D721Med (cell line): ENCODE measurements around the gene RCCD1.

ENCODE experiments used
- DNase-seq: peaks from one replicate; pipeline ENCODE4 v3.0.0; 2011; ENCODE audit warnings: low spot score; ENCODE audit not compliant: insufficient read length
- FAIRE-seq: peaks from 2 replicates; lab custom pipeline; 2011; peaks lifted over from hg19 to GRCh38; lab: Jason Lieb, UNC
- TF ChIP-seq, protein P1 (sequence below): IDR thresholded peaks from 2 replicates; pipeline ENCODE4 v1.5.1; 2012; ENCODE audit warnings: mild to moderate bottlenecking, control low read depth; ENCODE audit not compliant: insufficient read depth; ENCODE audit errors: missing control alignments

Gene RCCD1

DNA sequence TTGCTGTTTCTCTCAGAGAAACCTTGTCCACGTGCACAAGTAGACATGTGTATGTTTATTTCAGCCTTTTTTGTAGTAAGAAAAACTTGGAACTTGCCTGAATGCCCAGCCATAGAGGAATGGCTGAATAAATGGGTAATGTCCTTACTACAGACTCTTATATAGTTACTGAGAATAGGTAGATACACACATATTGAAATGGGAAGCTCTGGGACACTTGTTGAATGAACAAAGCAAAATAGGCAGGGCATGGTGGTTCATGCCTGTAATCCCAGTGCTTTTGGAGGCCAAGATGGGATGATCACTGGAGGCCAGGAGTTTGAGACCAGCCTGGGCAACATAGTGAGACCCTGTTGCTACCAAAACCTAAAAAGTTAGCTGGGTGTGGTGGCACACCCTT, 17.9 kb upstream of the RCCD1 start:
- no peak for DNase-seq
- FAIRE-seq = no peak
- TF ChIP-seq, protein P1, sequence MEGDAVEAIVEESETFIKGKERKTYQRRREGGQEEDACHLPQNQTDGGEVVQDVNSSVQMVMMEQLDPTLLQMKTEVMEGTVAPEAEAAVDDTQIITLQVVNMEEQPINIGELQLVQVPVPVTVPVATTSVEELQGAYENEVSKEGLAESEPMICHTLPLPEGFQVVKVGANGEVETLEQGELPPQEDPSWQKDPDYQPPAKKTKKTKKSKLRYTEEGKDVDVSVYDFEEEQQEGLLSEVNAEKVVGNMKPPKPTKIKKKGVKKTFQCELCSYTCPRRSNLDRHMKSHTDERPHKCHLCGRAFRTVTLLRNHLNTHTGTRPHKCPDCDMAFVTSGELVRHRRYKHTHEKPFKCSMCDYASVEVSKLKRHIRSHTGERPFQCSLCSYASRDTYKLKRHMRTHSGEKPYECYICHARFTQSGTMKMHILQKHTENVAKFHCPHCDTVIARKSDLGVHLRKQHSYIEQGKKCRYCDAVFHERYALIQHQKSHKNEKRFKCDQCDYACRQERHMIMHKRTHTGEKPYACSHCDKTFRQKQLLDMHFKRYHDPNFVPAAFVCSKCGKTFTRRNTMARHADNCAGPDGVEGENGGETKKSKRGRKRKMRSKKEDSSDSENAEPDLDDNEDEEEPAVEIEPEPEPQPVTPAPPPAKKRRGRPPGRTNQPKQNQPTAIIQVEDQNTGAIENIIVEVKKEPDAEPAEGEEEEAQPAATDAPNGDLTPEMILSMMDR = no peak

DNA sequence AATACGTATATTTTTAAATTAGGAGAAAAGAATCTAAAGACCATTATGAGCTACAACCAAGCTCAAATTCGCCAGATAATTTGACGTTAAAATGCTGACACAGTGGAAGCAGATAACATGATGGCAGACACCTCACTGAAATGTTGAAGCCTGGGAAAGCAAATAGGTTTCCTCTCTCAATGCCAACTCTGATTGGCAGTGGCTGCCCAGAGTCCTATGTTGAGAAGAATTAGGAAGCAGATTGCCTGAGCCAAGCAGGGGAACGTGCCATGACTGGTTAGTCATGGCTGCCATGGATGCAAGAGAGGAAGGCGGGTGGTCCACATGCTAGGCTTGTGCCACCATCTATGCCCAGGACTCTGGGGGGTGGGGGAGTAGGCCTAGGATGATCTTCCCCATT, 16.4 kb upstream of the RCCD1 start:
- FAIRE-seq = no peak
- TF ChIP-seq, protein P1 = no peak

DNA sequence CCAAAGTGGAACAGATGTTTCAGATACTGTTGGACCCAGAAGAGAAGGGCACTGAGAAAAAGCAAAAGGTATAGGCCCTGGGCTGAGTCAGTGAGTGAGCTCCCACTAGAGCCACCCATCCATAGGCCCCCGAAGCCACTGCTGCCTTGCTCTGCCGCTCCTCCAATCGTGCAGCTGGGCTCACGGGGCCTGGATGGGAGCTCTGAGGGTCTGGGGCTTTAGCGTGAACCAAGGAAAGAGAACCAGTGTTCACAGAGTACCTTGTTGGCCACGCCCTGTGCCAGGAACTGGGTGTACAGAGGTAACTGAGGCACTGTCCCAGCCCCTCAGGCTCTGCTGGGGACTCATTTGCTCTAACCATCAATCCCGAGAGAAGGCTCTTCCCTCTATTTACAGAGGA, 14.9 kb upstream of the RCCD1 start:
- TF ChIP-seq, protein P1 = no peak
- DNase-seq (no peak), FAIRE-seq (no peak)

More for the DNA sequence above, 16.4 kb upstream of the RCCD1 start:
- no peak for DNase-seq

DNA sequence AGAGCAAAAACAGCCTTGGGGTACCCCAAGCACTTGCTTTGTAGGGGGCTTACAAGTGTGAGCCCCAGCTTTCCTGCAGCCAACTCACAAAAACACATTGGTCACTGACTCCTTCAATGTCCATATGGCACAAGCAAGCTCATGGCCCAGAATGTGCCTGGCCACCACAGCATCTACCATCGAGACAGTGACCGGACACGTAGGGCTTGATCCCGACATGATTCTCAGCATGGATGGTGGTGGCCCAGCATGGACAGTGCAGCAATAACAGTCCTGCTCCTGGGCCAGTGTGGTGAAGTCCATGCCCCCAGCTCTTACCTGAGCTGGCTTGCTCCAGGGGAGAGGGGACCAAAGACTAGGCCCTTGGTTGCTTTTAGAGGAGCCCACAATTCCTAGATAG, 13.6 kb upstream of the RCCD1 start:
- TF ChIP-seq, protein P1 = no peak
- DNase-seq (no peak), FAIRE-seq (no peak)

DNA sequence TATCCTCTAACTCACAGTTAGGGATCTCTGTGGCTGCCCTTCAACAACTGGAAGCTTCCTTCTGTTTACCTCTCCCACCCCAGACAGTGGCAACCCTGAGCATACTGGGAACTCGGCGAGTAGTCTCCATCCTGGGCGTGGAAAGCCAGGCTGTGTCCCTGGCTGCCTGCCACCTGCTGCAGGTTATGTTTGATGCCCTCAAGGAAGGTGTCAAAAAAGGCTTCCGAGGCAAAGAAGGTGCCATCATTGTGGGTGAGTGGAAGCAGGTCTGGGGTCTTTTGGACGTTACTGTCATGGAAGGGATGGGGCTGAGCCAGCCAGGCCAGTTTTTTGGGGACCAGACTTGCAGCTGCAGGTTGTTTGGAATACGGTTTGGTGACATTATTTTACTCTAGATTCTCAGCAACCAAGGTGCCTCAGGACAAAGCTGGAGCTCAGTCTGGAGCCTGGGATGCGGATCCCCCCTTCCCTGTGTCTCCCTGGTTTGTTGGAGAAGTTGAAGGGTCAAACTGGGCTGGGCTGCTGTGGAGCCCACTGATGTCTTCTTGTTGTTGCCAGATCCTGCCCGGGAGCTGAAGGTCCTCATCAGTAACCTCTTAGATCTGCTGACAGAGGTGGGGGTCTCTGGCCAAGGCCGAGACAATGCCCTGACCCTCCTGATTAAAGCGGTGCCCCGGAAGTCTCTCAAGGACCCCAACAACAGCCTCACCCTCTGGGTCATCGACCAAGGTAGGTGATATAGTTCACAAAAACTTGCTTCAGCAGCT, 12.1 kb upstream of the RCCD1 start:
- DNase-seq = no peak
- no peak for FAIRE-seq
- TF ChIP-seq, protein P1 = no peak

DNA sequence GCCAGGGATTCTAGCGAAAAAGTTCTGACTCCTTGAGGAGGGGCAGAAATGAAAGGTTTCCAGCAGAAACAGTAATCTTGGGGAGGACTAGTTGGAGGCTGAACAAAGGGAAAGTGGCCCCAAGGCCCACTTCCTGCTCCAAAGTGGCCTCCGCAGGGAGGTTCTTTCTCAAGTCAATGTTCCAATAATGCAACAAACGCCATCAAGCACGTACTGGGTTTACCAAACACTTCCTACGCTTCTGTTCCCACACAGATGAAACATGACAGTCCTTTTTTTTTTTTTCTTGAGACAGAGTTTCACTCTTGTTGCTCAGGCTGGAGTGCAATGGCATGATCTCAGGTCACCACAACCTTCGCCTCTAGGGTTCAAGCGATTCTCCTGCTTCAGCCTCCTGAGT, 9.6 kb upstream of the RCCD1 start:
- TF ChIP-seq, protein P1 = no peak
- FAIRE-seq (no peak), DNase-seq (no peak)

DNA sequence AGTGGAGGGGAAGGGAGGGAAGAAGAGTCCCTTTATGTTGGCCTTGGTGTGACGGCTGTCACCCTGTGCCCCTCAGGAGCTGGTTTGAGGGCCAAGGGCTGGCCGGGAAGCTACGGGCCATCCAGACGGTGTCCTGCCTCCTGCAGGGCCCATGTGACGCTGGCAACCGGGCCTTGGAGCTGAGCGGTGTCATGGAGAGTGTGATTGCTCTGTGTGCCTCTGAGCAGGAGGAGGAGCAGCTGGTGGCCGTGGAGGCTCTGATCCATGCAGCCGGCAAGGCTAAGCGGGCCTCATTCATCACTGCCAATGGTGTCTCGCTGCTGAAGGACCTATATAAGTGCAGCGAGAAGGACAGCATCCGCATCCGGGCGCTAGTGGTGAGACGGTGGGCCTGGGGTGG, 8.1 kb upstream of the RCCD1 start:
- no peak for DNase-seq
- no peak for FAIRE-seq
- TF ChIP-seq, protein P1 = no peak
